HG02840 (cell line): ENCODE results near the gene ADPRH.
"Not testable (repeated sequence)": the region's sequence is repeated elsewhere in the genome, so short reads cannot be mapped to it uniquely, and the experiment has no call there.

Experiments
- ATAC-seq: cut with Tn5 transposase; IDR thresholded peaks from one replicate; pipeline ENCODE4 v1.9.1; 2021; ENCODE audit warnings: mild to moderate bottlenecking, moderate library complexity, moderate number of reproducible peaks; ENCODE audit not compliant: unreplicated experiment, low FRiP score

Gene ADPRH

DNA sequence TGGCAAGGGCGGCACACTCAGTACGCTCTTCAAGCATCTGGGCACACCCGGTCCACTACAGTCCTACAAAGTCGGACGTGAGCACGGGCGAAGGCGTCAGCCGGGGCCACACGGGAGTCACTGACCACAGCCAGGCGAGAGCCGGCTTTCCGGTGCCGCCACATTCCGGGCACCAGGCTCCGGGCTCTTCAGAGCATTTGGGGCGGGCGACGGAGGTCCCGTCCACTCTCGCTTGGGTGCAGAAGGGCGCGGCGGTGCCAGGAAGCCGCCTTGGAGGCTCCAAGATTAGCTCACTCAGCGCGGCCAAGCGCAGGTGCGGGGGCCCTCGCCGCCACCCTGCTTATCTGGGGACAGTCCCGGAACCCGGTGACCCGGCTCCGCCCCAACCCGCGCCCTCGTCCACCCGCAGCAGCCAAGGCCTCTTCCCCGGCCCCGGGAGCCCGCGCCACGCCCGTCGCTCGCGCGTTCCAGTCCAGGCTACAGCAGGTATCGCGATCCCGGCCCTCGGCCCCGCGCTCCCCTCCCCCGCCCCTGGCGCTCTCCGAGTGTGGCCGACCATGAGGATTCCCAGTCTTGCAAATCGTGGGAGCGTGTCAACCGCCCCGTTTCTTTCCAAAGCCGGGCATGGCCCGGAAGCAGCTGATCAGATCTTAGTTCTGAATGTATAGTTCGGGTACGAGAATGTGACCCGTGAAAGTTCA is at the start of gene ADPRH:
ADPRH (plus strand) TSS at position 127 of the 701 bp plus-strand sequence. CDS start 2,678 bp downstream, outside the sequence.
- peak; percentile 54 for ATAC-seq

DNA sequence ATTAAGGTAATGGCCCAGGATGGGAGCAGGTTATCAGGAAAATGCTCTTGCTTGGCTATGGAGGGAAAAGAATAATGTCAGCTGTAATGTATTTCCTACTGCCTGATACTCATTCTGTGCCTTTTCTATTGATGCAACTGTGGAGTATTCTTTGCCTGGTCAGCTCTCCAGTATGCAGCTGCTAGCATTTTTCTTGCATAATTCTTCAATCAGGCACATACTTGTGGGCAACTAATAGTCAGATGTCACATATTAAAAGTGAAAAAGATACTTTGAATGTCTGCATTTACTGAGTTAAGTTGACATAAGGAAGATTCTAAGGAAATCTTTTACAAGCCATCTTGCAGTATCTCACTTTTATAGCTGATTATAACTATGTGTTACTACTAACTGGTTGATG is 49.4 kb upstream of the ADPRH start:
- ATAC-seq, result no peak

DNA sequence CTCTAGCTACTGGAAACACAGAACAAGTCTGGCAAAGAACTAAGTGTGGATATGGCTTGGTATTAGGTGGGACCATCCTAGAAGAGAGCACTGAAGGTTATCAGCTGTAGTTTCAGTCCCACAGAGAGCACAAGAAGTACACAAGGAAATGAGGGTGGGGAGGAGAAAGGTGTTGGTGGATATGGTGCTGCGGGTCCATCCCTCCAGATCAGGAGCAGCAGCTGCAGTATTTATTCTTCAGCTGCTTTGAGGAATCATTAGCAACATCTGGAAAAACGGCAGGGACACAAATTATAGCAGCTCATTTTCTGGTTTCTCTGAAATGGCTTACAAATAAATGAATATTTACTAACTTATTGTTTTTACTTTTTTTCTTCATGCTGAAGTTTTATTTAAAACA is 48.8 kb upstream of the ADPRH start:
- ATAC-seq, result no peak

DNA sequence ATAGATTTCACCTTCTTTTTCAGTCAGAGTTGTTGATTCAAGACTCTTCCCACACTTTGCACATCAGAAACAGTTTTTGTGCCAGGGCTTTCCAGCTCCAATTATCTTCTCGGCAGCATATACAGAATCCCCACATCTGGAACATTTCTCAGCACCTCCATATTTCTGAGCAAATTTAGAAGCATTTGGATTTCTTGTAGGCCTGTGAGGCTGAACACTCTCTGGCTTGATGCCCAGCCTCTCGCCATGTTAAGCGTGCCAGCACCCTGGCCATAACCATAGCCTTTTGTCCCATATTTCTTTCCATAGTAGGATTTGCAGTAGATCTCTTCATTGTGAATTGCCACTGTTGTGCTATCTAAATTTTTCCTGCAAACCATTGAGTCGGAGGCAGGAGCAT is 48.1 kb upstream of the ADPRH start:
- no peak for ATAC-seq

DNA sequence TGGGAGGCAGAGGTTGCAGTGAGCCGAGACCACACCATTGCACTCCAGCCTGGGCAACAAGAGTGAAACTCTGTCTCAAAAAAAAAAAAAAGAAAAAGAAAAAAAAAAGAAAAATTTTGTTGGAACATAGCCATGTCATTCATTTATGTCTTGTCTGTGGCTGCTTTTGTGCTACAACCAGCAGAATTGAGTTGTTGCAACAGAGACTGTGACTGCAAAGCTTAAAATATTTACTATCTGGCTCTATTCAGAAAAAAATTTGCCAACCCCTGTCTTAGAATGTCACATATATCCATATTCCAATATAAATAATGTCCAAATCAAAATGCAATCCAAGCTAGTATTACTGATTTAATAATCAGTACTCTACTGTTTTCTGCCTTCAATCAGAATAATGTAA is 45.0 kb upstream of the ADPRH start:
- no peak for ATAC-seq

DNA sequence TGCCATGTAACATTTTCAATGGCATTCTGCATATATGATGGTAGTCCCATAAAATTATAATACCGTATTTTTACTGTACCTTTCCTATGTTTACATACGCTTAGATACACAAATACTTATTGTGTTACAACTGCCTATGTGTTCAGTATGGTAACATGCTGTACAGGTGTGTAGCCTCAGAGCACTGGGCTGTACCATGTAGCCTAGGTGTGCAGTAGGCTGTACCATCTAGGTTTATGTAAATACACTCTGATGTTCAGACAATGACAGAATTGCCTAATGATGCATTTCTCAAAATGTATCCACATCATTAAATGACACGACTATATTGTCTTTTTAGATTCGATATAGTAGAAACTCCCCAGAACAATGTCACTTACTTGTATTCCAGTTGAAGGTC is 42.5 kb upstream of the ADPRH start:
- ATAC-seq, result no peak

DNA sequence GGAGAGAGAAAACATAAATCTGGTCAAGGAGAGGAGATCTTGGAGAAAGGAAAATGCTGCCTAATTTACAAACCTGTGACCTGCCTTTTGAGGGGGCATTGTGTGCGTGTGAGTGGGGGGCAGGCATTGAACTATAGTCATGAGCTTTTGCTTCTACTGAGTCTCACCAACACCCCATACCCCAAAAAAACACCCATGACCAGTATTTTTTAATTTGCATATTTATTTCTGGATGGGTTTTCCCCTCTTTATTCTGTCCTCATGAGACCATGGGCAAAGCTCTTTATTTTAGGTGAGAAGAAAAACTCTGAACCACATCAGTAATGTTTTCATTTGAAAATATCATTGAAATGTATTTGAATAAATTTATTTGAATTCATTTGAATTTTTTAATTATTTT is 40.5 kb upstream of the ADPRH start:
- ATAC-seq, result no peak

DNA sequence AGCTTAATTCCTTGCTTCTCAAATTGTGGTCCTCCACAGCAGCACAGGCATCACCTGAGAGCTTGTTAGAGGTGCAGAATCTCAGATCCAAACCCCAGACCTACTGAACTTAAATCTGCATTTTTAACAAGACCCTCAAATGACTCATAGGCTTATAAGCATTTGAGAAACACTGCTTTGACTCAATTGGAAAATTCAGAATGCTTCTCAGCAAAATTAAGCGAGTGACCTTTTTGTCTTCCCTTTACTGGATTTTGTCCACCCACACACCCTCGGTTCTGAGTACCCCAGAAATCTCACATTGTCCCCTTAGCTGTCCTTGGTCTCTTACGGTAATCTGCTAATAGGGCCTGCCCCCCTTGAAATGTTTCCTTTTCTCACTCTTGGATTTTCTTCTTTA is 37.7 kb upstream of the ADPRH start:
- no peak for ATAC-seq

DNA sequence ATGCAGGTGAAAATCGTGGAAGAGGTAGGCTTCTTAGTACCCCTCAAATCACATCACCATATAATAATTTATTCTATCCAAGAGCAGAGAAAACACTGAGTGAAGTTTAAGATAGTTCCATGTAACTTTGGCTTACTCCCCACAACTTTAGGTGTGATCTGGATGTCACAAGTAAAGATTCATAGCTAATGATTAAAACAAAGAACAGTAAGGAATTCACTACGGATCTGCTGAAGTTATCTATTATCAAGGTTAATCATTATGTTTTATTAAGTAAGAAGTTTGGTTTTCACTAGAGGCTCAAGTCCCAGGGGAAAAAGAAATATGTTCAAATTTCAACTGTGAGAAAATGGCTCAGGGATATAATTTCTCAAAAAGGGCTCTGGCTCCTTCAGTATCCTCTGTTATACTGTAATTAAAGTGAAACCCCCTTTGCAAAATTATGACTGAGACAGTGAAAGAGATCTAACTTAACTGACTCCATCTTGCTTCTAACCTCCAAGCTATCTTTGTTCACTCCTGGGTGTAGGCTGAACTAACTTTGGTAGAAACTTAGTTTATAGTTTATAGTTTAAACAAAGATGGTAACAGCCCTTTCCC is 37.0 kb upstream of the ADPRH start:
- ATAC-seq, result no peak

DNA sequence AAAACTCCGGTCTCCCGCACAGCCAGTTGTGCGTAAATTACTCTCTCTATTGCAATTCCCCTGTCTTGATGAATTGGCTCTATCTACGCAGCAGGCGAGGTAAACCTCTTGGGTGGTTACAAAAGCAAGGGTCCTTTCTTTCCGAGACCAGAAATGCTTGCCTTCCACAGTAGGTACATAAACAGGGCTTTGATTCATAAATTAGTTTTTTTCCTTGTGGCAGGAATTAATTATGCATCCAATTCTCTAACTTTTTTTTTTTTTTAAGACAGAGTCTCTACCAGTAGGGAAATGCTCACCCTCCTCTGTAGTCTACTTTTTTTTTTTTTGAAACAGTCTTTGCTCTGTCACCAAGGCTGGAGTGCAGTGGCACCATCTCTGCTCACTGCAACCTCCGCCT is 36.1 kb upstream of the ADPRH start:
- no peak for ATAC-seq

DNA sequence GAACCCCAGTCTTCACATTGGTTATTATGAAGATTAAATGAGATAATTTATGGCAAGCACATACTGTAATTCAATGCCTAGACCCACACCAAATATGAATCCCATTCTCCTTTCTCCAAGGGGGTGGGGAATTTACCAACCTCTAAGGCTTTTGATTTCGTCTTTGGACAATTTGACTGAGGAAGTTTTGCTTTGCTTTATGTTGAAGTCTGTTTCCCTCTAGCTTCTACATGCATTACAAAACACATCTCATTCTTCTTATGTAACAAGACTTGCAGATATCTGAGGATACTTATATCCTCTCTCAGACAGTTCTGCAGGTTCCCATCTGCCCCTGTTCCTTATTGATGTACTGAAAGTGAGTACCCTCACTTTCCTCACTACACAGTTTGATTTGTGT is 32.1 kb upstream of the ADPRH start:
- no peak for ATAC-seq

DNA sequence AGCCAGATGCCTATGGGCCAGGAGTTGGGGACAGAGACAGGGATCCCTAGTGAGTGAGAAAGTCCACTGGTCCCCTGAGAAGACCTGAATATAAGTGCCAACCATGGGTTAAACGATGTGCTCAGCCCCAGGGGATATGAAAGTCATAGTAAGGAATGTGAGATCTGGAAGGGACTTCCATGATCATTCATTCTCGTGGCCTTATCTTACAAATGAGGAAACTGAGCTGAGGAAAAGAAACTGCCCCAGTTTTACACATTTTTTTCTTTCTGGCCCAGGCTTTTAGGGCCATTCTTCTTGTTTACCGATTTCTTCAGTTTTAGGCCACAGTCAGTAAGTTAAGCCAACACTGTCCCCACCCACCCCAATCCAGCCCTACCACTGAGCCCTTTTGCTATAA is 31.0 kb upstream of the ADPRH start:
- ATAC-seq, result no peak

DNA sequence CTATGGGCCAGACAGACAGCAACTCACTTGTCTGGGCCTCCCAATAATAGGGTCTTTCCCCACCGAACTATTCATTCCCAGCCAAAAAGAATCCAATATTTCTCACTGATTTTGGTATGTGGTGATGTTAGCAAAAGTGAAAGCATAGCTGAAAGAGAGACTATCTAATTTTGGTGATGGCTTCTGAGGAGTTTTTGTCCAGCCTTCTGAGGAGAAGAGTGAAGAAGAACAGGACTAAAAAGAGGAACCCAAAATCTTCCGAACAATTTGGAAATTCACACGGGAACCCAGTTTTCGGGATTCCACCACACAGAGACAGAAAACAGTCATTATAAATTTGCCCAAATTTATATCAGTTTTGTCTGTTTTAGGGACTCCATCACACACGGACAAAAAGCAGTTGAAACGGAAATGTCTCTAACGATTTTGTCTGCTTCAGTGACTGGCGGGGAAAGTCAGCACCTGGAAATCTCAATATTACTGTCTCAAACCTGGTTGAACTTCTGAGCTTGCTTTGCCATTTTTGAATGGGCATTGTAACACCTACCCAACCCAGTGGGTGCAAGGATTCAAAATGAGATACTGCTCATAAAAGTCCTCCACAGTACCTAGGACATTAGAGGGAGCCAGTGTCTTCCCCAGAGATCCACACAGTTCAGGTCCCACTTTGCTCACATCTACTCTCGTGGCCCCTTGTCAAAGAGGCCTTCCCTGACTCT is 28.9 kb upstream of the ADPRH start:
- ATAC-seq, result no peak

DNA sequence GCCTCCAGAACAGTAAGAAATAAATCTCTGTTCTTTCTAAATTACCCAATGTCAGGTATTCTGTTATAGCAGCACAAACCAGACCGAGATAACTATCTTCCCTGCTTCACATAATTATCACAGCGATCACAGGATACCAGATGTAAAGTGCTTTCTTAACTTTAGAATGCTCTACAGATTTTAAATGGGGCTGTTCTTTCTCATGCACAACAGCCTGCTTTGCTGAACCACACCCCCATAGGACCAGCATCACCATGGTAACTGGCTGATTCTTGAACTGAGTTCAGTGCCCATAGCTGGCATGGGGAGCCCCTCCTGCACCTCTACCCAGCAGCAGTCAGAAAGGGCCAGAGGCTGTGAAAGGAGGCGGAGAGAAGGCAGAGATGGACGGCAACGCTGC is 27.7 kb upstream of the ADPRH start:
- ATAC-seq, result no peak

DNA sequence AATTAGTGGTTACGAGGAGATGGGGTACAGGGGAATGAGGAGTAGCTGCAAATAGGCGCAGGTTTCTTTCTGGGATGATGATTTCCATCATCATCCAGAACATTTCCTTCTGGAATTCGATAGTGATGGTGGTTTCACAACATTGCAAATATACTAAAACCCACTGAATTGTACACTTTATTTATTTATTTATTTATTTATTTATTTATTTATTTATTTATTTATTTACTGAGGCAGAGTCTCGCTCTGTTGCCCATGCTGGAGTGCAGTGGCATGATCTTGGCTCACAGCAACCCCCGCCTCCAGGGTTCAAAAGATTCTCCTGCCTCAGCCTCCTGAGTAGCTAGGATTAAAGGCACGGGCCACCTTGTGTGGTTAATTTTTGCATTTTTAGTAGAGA is 26.4 kb upstream of the ADPRH start:
- not testable (repeated sequence) for ATAC-seq

DNA sequence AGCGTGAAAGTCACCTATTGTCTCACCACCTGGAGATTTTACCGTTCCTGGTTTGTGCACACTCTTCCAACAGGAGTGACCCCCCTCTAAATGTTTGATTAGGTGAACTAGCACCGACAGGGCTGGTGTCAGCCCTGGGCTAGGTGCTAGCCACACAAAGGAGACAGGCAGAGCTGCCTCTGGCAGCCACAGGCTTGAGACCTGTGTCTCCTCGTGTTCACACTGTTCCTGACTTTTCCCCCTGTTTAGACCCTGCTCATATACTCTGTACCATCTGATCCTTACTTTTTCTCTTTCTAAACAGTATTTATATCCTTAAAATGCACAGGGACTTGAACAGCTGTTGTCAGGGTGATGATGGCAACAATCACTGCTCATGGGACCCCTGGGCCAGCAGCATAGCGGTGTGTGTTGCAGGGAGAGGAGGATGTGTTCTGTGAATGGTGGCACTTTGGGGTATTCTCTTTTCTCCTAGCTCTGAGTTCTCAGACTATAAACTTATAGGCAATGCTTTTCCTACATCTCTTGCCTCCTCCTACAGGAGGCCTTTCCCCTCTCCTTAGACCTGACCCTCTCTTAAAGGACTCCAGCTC is 25.4 kb upstream of the ADPRH start:
- ATAC-seq, result no peak

DNA sequence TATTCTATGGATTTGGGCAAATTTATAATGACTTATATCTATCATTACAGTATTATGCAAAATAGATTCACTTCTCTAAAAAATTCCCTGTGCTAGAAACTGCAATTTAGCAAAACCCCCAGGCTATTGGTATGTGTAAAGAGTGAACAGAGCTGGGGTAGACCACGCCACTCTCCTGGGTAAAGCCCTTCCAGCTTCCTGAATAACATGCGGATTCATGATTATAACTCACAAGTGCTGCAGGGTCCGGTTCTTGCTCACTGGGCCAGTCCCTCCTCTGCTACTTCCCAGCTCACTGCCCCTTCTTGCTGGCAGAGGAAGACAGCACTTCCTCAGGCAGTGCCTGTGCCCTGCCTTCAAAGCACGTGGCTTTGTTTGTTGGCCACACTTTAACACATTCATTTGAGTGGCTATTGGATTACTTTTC is 24.0 kb upstream of the ADPRH start:
- ATAC-seq, result no peak

DNA sequence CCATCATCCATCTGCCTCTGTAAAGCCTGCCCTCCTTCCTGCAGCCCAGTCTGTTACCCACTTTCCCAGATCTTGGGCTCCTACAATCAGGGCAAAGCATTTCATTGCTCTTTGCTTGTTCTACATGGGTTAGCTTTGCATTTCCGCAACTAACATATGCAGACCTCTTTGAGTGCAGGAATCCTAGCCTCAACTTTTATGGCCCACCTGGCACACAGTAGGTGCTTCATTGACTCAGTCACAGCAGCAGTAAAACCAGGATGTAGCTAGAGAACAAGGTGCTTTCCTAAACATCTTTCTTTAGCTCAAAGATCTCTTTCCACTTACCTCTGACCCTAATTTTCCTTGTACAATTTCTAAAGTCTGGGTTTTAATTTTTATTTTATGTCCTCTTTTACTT is 23.4 kb upstream of the ADPRH start:
- ATAC-seq, result no peak

DNA sequence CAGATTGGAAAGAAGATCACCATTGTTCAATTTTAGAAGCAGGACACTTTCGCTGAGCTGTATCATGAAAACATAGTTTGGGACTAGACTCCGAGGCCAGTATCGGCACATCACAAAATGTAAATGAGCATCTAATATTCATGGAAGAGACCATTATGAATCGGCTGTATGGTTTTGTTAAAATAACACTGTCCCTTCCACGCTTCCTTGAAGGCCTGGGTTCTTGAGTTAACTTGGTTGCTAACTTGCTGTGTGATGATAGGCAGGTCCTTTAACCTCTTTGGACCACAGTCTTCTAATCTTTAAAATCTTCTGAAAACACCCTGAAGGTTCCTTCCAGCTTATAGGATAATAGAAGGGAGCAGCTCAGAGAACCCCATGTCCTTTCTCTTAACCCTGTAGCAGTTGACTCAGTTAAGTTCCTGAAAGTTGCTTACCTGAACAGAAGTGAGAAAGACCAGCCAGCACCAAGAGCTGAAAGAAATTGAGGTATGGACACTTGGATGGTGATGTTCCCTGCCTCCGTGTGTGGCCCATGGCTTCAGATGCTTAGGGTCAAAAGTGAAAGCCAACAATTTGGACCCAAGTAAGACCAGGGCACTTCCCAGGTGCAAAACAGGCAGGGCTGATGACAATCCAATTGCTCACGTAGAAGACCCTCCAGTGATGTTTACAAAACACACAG is 22.0 kb upstream of the ADPRH start:
- ATAC-seq, result no peak

DNA sequence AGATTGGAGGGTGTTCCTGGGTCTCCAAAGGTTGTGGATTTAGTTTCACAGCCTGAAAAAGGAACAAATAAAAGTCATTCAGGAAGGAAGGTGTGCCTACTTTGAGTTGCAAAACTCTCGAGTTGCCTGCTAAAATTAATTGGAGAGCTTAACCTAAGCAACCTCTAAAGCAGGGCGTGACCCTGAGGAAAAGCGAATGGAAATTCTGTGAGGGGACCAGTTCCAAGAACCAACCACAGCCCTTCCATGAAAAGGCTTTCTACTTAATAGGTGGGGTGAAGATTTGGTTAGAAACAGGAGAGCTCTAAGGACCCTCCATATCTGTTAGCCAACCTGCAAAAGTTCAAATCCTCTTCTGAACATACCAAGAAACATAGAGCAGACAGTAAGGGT is 21.4 kb upstream of the ADPRH start:
- no peak for ATAC-seq
